Right renal cortex interstitium (tissue), 3 donors: ENCODE data around the gene CNTNAP1. TPM values are rescaled to one million over a fixed set of nuclear protein-coding genes. Genes with fewer than 3 reads are reported as not detected.

Source experiments
- DNase-seq, 3 donors: peaks; one replicate each; pipeline ENCODE4 v3.0.0-alpha.2; 2013; ENCODE audit warnings: low read depth in 3 of 3, low spot score in 2 of 3
- polyA plus RNA-seq, 3 donors: library from polyadenylated mRNA; unstranded; fragments of 120-200 nt; gene quantifications; one replicate each; pipeline ENCODE4 v1.2.1, GENCODE V29; 2013; ENCODE audit not compliant: insufficient read length in 3 of 3

Gene CNTNAP1
- polyA plus RNA-seq, 3 donors = 6.4 to 7.1 (median 7.0) TPM

DNA sequence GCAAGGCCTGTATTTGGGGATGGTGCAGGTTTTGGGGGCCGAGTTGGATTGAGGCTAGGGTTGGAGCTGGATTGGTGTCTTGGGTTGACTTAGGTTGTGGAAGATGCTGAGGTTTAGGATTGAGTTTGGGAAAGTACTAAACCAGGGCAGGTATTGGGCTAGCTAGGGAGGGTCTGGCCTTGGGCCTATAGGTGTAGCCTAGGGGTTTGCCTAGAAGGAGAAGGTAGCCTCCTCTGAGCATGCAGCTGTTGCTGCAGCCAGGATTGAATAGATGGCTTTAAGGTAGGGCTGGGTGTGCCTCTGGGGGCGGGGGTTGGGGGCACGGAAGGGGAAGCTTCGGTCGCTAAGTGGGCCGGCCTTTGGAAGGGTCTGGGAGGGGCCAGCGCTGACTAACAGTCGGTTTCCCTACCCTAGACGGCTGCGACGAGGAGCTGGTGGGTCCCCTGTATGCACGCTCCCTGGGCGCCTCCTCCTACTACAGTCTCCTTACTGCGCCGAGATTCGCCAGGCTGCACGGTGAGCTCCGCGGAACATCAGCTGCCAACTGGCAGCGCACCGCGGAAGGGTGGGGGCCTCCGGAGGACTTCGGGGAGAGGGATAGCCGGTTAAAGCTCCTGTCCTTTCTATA lies 1.2 kb downstream of the CNTNAP1 start:
- DNase-seq = no peak

DNA sequence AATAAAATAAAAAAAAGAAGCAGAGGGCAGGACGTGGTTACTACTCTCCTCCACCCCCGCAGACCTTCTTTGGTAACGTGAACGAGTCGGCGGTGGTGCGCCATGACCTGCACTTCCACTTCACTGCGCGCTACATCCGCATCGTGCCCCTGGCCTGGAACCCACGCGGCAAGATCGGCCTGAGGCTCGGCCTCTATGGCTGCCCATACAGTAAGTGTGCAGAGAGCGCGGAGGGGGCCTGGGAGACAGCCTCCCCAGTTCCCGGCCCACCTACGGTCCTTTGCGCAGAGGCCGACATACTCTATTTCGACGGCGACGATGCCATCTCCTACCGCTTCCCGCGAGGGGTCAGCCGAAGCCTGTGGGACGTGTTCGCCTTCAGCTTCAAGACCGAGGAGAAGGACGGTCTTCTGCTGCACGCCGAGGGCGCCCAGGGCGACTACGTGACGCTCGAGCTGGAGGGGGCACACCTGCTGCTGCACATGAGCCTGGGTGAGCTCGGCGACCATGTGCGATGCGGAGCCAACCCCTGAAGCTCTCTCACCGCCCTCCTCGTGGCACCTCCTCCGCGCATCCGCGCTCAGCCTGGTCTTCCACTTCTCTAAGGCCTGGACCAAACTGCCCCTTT lies 2.7 kb downstream of the CNTNAP1 start:
- no peak for DNase-seq

DNA sequence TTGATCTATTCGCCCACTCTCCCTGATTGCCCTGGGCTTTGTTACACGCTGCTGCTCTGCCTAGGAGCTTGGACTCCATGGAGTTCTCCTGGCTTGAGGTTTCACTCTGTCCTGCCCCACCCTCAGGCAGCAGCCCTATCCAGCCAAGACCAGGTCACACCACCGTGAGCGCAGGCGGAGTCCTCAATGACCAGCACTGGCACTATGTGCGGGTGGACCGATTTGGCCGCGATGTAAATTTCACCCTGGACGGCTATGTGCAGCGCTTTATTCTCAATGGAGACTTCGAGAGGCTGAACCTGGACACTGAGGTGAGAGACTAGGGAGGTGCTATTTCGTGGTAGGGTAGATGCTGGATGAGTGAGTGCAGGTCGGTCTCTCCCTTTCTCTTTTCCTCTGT lies 3.5 kb downstream of the CNTNAP1 start:
- no peak for DNase-seq

DNA sequence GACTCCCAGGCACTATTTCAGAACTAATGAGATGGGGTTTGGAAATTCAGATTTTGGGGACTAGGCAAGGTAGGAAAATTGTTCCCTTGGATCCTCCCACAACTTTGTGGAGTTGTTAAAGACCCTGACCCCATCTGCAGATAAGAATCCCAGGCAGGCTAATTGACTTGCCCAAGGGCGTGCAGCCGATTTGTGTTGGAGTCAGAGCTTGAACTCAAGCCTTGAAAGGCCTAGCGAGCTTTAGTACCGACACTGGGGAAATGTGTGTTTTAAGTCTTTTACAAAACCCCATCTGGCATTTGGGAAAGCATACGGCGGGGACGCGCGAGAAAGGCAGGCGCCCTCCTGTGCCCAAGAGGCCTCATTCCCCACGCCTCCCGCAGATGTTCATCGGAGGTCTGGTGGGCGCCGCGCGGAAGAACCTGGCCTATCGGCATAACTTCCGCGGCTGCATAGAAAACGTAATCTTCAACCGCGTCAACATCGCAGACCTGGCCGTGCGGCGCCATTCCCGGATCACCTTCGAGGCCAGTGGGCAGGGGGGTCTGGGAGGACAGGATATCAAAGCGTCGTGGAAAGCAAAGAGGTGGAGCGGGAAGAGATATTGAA lies 4.3 kb downstream of the CNTNAP1 start:
- DNase-seq = no peak

DNA sequence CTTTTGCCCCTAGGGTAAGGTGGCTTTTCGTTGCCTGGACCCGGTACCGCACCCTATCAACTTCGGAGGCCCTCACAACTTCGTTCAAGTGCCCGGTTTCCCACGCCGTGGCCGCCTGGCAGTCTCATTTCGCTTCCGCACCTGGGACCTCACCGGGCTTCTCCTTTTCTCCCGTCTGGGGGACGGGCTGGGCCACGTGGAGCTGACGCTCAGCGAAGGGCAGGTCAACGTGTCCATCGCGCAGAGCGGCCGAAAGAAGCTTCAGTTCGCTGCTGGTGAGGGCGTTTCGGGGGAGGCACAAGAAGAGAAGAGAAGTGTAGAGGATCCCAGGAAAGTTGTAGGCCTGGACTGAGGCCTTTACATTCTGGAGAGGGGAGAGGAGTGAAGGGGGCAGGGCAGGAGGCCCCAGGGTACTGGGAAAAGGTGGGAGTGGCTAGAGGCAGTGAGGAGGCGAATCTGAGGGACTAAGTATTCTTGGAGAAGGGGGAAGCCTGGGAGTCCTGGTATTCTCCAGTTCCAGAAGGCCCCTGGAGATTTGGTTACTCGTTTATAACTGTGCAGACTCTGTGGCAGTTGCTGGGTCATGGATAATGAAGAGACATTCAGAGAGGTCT lies 5.5 kb downstream of the CNTNAP1 start:
- no peak for DNase-seq

DNA sequence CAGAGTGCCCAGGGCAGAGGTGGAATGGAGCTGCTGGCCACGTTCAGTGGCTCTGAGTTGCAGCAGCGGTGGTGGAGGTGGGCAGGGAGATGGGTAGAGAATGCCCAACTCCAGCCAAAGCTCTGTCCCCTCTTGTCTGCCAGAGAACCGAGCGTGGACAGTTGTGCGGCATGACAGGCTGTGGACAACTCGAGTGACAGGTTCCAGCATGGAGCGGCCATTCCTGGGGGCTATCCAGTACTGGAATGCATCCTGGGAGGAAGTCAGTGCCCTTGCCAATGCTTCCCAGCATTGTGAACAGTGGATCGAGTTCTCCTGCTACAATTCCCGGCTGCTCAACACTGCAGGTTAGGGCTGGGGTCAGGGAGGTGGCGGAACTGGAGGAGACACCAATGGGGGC lies 8.3 kb downstream of the CNTNAP1 start:
- no peak for DNase-seq

DNA sequence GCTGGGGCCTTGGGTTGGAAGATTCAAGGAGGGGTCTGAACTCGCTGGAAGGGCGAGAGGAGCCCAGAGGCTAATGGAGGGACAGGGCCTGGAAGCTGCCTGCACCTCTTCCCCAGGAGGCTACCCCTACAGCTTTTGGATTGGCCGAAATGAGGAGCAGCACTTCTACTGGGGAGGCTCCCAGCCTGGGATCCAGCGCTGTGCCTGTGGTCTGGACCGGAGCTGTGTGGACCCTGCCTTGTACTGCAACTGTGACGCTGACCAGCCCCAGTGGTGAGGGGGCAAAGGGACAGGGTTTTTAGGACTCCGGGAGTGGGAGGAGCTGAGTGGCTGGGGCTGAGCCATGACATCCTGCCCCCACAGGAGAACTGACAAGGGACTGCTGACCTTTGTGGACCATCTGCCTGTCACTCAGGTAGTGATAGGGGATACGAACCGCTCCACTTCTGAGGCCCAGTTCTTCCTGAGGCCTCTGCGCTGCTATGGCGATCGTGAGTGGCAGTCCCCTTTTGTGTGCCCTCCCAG lies 8.8 kb downstream of the CNTNAP1 start:
- DNase-seq = no peak

DNA sequence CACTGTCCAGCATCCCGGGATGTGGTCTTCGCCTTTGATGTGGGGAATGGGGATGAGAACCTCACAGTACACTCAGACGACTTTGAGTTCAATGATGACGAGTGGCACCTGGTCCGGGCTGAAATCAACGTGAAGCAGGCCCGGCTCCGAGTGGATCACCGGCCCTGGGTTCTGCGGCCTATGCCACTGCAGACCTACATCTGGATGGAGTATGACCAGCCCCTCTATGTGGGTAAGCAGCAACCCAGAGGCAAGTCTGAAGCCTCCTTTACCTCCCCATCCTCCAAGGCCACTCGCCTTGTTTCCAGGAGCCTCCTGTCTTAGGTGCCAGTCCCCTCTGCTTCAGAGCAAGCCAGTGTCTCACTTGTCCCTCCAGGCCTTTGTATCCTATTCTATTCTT lies 10.2 kb downstream of the CNTNAP1 start:
- no peak for DNase-seq

DNA sequence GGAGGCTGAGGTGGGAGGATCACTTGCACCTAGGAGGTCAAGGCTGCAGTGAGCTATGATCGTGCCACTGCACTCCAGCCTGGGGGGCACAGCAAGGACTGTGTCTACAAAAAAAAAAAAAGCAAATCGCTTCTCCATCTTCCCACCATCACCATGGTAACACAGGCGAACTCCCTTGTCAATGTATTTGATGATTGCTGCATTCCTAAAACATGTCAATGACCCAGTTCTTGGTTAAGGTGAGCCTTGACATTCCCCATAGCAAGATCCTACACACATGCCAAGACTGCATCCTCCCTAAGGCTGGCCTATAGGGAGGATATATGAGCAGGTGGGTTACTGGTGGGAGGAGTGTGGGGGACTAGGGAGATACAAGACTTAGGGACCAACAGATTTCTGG lies 12.2 kb downstream of the CNTNAP1 start:
- DNase-seq = no peak

DNA sequence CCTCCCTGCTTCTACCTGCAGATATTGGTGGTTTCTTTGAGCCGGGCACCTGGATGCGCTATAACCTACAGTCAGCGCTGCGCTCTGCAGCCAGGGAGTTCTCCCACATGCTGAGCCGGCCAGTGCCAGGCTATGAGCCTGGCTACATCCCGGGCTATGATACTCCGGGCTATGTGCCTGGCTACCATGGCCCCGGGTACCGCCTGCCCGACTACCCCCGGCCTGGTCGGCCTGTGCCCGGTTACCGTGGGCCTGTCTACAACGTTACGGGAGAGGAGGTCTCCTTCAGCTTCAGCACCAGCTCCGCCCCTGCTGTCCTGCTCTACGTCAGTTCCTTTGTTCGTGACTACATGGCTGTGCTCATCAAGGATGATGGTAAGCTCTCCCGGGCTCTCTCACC lies 13.2 kb downstream of the CNTNAP1 start:
- DNase-seq = no peak

DNA sequence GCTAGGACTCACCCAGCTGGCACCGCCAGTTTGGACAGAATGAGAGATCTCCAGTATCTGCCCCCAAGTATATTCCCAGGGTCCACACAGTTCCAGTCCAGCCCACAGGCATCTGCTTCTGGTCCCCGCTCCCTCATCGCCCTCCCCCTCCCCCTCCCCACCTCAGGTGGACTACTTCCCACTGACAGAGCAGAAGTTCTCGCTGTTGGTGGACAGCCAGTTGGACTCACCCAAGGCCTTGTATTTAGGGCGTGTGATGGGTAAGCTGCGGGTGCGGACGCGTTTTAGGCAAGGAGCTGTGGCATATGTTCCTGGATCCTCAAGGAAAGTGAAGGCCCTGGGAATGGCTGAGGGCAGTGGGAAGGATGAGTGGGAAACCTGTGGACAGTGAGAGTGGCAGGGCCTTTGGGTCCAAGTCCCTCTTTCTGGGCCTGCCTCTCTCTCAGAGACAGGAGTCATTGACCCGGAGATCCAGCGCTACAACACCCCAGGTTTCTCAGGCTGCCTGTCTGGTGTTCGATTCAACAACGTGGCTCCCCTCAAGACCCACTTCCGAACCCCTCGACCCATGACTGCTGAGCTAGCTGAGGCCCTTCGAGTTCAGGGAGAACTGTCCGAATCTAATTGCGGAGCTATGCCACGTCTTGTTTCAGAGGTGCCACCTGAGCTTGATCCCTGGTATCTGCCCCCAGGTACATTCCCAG lies 14.9 kb downstream of the CNTNAP1 start:
- no peak for DNase-seq

DNA sequence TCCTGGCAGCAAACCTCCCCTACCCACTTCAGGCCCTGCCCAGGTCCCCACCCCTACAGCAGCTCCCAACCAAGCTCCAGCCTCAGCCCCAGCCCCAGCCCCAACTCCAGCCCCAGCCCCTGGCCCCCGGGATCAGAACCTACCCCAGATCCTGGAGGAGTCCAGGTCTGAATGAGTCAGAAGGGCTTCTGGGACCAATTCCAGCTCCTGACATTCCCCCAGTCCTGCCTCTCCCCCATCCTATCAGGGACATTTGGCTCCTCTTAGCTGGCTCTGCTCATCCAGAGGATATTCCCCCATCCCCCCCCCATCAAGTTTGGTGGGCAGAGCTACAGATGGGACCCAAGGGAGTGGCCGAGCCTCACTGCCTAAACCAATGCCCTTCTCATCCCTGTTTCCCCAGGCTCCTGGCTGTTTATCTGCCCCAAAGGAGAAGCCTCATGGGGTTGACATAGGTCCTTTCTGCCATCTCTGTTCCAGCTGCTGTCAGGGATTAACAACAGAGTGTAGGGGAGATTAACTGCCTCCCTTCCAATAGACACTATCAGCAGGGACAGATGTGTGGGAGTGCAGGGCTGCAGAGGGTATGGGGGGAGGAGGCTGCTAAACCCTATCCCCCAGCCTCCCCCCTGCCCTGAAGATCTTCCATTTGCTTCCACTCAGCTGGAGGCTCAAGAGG lies 16.5 kb downstream of the CNTNAP1 start:
- DNase-seq = no peak

DNA sequence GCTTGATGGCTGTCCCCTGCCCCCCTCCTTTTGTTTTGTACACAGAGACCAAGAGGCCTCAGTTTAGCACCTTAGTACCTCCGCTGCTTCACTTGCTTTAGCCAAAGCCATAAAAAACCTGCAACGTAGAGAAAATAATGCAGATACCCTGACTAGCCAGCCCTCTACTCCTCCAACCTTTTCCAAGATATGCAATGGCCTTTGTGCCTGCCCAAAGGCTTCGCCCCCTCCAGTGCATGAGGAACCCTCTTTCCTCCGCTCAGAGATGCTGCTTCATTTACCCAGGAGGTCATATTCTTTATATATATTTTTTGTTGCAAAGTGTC lies 17.0 kb downstream of the CNTNAP1 start:
- no peak for DNase-seq

DNA sequence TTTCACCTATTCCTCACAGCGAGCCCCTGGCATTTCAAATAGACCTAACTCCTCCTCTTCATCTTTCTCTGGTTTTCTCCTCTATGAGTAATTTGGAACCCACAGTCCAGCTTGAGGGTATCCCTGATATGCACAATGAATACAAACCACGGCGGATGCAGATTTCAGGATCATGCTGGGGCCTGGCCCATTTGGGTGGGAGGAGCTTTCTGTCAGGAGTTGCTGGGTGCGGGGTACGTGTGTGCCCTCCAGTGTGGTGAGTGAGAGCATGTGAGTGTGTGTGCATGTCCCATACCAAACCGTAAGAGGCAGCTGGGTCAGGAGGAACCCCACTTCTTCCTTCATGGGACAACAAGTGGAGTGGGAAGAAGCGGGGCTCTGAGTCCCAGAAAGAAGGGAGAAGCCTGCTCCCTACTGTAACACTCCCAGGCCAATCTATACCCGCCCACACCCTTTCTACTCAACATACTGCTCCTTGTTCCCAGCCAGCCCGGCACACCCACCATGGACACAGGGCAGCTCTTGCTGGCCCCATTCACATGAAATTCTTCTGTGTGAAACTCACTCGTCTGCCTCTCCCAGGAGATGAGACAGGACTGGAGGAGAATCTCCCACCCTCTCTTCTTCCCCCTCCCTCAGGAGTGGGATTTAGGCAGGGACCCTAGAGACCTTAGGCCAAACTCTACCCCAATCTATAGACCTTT lies 18.4 kb downstream of the CNTNAP1 start:
- DNase-seq = no peak

DNA sequence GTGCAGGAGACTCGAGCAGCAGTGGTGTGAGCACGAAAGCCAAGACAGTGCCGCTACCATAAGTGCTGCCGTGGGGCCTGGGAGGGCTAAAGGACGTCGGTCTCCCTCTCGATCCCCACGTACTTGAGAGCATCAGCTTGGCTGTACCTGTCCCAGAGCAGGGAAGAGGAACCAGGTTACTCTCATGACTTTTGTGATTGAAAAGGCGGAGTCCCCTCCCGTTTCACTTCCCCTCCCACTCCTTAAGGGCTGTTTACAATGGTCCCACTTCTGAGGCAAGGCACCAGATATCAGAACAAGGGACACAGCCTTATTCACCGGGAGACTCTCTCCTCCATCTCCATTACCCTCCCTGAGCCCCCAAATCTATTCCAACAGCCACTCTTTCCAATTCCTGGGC lies 20.1 kb downstream of the CNTNAP1 start:
- no peak for DNase-seq

DNA sequence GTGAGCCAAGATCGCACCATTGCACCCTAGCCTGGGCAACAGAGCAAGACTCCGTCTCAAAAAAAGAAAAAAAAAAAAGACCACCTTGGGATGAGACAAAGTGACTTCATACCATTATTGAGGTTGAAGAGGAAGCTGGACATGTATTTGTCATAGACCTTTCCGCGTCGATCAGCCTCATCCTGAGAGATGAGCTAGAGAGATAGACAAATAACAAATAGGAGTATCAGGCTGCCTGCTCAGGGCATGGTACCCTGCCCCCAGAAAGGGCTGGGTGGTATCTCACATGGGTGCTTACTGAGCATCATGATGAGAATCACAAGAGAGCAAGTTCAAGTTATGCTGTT lies 22.1 kb downstream of the CNTNAP1 start:
- DNase-seq = no peak

DNA sequence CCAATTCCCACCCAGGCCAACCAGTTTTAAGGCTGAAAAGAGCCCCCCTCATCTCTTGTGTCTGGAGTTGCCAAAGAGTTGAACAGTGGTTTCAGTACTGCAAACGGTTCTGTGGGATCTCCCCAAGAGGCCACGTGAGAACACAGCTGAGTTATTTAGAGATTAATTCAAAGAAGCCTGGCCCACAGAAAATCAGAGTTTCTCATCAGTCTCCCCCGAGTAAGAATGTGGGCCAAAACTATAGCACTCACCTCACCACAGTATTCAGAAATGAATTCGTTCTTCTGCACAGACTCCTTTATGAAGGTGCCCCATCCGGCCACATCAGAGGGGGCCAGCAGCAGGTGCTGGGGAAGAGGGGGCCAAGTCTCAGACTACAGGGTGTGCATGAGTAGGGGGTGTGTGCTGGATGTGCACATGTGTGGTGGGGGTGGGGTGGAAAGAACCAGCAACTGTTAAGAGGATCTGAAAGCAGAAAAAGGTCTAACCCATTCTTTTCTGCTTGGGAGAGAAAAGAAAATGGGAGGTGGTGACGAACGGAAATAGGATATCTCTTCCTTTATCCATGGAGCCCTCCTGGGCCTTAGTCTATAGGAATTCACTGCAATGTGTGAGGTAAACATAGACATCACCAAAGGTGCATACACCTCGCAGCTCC lies 22.6 kb downstream of the CNTNAP1 start:
- no peak for DNase-seq

DNA sequence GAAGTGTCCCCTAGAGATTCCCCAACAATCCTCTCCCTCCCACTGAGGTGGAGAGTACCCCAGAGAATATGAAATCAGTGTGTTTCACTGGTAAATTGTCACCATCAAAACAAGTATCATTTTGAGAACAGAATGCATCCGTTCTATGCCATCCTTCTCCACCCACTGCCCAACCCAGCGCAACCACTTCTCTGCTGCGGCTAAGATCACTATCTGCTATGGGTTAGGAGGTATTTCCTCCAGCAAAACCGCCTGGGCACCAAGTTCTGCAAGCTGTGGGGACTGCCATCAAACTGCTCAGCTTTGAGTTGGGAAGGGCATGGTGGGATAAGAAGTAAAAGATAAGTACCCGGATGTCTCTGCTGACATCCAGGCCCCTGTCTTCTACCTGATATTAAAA lies 24.4 kb downstream of the CNTNAP1 start:
- DNase-seq = no peak

DNA sequence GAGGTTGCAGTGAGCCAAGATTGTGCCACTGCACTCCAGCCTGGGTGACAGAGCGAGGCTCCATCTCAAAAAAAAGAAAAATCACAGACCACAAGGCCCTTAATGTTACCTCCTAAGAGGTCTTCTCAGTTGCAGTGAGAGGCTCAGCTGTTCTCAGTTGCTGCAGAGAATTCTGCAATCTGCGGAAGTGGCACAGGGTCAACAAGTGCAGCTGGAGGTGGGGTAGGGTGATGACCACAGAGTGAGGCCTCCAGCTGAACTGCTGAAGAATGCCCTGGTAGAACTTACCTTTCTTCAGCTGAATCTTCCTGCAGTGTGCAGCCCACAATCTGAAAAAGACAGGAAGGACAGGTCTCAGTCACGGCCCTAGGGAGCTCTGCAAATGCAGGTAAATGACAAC lies 26.3 kb downstream of the CNTNAP1 start:
- DNase-seq = no peak

DNA sequence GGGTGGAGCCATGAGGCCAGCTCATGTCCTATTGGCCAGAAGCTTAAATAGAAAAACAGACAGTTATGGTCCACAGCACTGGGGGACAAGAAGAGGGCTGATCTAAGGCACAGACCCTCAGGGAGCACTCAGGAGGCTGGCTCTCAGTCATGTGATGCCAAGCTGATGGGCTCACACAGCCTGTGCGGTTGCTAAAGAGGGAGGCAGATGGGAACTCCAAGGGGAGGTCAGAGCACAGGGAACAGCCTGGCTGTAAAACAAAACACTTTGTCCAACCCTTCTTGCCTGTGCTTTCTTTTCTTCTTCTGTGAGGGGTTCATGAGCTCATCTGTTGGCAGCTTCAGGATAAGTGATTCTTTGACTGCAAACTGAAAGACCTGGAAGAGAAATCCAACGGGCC lies 27.2 kb downstream of the CNTNAP1 start:
- DNase-seq = no peak
